ENCODE results near the gene ZNF322. TPM values are rescaled to one million over a fixed set of nuclear protein-coding genes. Genes with fewer than 3 reads are reported as not detected.
A peak's percentile ranks its signal among the peaks of the same experiment; 100 is the strongest.

ZNF322 gene
- total RNA-seq, 1 donor from 2014 or later: 22.7 TPM

- Histone ChIP-seq H3K27me3 (ENCODE audit: control insufficient read depth, insufficient read depth, low read length) (no peaks in the 10 kb centered on the region), H3K36me3 (ENCODE audit: control insufficient read depth, insufficient read depth, low read length) (no peaks in the 10 kb centered on the region), H3K4me3 (ENCODE audit: low read depth, low read length) (no peak overlapping the region)
- no peak for DNase-seq (ENCODE audit: low read depth)
- TF ChIP-seq, protein P1, sequence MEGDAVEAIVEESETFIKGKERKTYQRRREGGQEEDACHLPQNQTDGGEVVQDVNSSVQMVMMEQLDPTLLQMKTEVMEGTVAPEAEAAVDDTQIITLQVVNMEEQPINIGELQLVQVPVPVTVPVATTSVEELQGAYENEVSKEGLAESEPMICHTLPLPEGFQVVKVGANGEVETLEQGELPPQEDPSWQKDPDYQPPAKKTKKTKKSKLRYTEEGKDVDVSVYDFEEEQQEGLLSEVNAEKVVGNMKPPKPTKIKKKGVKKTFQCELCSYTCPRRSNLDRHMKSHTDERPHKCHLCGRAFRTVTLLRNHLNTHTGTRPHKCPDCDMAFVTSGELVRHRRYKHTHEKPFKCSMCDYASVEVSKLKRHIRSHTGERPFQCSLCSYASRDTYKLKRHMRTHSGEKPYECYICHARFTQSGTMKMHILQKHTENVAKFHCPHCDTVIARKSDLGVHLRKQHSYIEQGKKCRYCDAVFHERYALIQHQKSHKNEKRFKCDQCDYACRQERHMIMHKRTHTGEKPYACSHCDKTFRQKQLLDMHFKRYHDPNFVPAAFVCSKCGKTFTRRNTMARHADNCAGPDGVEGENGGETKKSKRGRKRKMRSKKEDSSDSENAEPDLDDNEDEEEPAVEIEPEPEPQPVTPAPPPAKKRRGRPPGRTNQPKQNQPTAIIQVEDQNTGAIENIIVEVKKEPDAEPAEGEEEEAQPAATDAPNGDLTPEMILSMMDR (IDR thresholded peaks at IDR 0.05; ENCODE audit: insufficient read depth, low read length, poor library complexity, severe bottlenecking): no peak
Measured at GRCh38 chr6:26602262-26602661, 57.3 kb downstream of the ZNF322 start.

- Histone ChIP-seq H3K27me3 (ENCODE audit: control insufficient read depth, insufficient read depth, low read length) (no peaks in the 10 kb centered on the region), H3K4me3 (ENCODE audit: low read depth, low read length) (no peak overlapping the region), H3K36me3 (ENCODE audit: control insufficient read depth, insufficient read depth, low read length) (no peaks in the 10 kb centered on the region)
- TF ChIP-seq, protein P1 (IDR thresholded peaks at IDR 0.05; ENCODE audit: insufficient read depth, low read length, poor library complexity, severe bottlenecking): no peak
- no peak for DNase-seq (ENCODE audit: low read depth)
Measured at GRCh38 chr6:26600759-26601158, 58.8 kb downstream of the ZNF322 start.

GRCh38 chr6:26599591-26599990 is 60.0 kb downstream of the ZNF322 start:
- no peak for DNase-seq (ENCODE audit: low read depth)
- H3K4me3 ChIP-seq (ENCODE audit: low read depth, low read length): no peak overlapping the region
- H3K27me3 ChIP-seq (ENCODE audit: control insufficient read depth, insufficient read depth, low read length): no peaks in the 10 kb centered on the region
- no peaks in the 10 kb centered on the region for H3K36me3 ChIP-seq (ENCODE audit: control insufficient read depth, insufficient read depth, low read length)
- TF ChIP-seq, protein P1 (IDR thresholded peaks at IDR 0.05; ENCODE audit: insufficient read depth, low read length, poor library complexity, severe bottlenecking): no peak

GRCh38 chr6:26599134-26599533 is 60.4 kb downstream of the ZNF322 start:
- Histone ChIP-seq H3K36me3 (ENCODE audit: control insufficient read depth, insufficient read depth, low read length) (no peaks in the 10 kb centered on the region), H3K4me3 (ENCODE audit: low read depth, low read length) (no peak overlapping the region), H3K27me3 (ENCODE audit: control insufficient read depth, insufficient read depth, low read length) (no peaks in the 10 kb centered on the region)
- DNase-seq (ENCODE audit: low read depth): no peak
- TF ChIP-seq, protein P1 (IDR thresholded peaks at IDR 0.05; ENCODE audit: insufficient read depth, low read length, poor library complexity, severe bottlenecking): no peak

DNA sequence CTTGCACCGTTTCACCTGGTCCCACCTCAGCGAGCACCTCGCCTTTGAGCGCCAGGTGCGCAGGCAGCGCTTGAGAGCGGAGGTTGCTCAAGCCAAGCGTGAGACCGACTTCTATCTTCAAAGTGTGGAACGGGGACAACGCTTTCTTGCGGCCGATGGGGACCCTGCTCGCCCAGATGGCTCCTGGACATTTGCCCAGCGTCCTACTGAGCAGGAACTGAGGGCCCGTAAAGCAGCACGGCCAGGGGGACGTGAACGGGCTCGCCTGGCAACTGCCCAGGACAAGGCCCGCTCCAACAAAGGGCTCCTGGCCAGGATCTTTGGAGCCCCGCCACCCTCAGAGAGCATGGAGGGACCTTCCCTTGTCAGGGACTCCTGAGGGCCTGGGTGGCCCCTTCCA is 61.3 kb downstream of the ZNF322 start:
- Histone ChIP-seq H3K36me3 (ENCODE audit: control insufficient read depth, insufficient read depth, low read length) (no peaks in the 10 kb centered on the region), H3K27me3 (ENCODE audit: control insufficient read depth, insufficient read depth, low read length) (peaks cover 2% of the 10 kb centered on the region), H3K4me3 (ENCODE audit: low read depth, low read length) (no peak overlapping the region)
- no peak for DNase-seq (ENCODE audit: low read depth)
- TF ChIP-seq, protein P1 (IDR thresholded peaks at IDR 0.05; ENCODE audit: insufficient read depth, low read length, poor library complexity, severe bottlenecking): no peak

DNA sequence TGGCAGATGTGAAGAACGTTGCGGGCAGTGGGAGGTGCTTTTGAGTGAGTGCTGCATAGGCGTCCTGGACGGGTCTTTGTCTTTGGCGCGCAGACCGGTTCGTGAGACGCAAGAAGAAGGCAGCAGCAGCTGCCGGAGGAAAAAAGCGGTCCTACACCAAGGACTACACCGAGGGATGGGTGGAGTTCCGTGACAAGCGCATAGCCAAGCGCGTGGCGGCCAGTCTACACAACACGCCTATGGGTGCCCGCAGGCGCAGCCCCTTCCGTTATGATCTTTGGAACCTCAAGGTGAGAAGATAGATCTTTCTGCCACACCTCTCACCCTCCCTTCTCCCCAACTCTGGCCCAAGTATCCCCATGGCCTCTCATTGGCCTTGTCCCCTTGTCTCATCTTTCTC is 61.7 kb downstream of the ZNF322 start:
- Histone ChIP-seq H3K36me3 (ENCODE audit: control insufficient read depth, insufficient read depth, low read length) (no peaks in the 10 kb centered on the region), H3K4me3 (ENCODE audit: low read depth, low read length) (peak overlapping the region; percentile 93), H3K27me3 (ENCODE audit: control insufficient read depth, insufficient read depth, low read length) (peaks cover 2% of the 10 kb centered on the region)
- TF ChIP-seq, protein P1 (IDR thresholded peaks at IDR 0.05; ENCODE audit: insufficient read depth, low read length, poor library complexity, severe bottlenecking): no peak
- DNase-seq (ENCODE audit: low read depth): no peak
